Memory B cell (primary cell): ENCODE results near the gene SPRYD3.
"Not testable (repeated sequence)": the region's sequence is repeated elsewhere in the genome, so short reads cannot be mapped to it uniquely, and the experiment has no call there.

Experiments used
- ATAC-seq: fragments of 150-1000 bp; cut with Tn5 transposase; 2 replicates; pipeline ENCODE4 v1.10.0; 2021; ENCODE audit warnings: low read depth, mild to moderate bottlenecking, moderate library complexity
- DNase-seq, 2 donors: peaks; one replicate each; pipeline ENCODE4 v3.0.0; 2022; ENCODE audit warnings: low spot score in 2 of 2
- H3K27ac Mint-ChIP-seq: one replicate; pipeline ENCODE4 v1.8.0; 2022; ENCODE audit warnings: mild to moderate bottlenecking, moderate library complexity, mixed read lengths
- H3K27me3 Mint-ChIP-seq: one replicate; pipeline ENCODE4 v1.8.0; 2022; ENCODE audit warnings: mixed read lengths
- H3K36me3 Mint-ChIP-seq: one replicate; pipeline ENCODE4 v1.8.0; 2022; ENCODE audit warnings: mild to moderate bottlenecking, mixed read lengths
- H3K4me1 Mint-ChIP-seq: one replicate; pipeline ENCODE4 v1.8.0; 2022; ENCODE audit warnings: mixed read lengths
- H3K4me3 Mint-ChIP-seq: one replicate; pipeline ENCODE4 v1.8.0; 2022; ENCODE audit warnings: mild to moderate bottlenecking, moderate library complexity, mixed read lengths
- H3K9me3 Mint-ChIP-seq: one replicate; pipeline ENCODE4 v1.8.0; 2022; ENCODE audit warnings: mixed read lengths

SPRYD3 gene

DNA sequence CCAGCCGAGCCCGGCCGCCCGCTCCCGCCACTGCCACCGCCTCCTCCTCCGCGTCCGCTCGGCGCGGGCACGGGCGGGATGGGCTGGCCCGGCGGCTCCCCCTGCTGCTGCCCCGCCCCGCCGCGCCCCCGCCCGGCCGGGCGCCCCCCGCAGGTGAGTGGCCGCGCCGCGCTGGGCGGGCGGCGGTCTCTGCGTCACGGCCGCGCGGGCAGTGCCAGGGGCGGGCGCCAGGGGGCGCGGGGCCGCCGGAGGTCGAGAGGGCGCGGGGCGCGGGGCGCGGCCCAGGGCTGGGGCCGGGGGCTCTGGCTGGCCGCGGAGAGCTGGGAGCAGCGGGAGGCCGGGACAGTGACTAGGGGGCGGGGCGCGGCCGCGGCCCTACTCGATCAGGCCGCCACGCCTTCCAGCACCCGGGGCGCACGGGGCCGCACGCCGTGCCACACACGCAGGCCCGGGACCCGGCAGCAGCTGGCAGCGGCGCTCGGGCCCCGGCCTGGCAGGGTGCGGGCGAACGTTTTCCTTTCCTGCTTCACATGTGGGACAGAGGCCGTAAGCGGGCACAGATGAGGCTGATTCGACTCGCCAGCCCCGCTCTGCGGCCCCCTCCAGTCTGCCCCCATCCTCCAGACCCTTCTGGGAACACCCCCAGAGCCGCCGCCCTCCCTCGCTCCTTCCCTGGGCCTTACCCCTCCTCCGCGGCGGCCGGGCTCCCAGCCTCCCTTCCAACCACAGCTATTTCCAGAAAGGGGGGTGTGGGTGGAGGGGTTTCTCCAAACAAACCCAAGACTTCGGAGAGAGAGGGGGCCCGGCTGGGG, 31.8 kb downstream of the SPRYD3 start:
- H3K4me1 Mint-ChIP-seq = peaks cover 7% of the 10 kb centered on the region
- peak overlapping the region; percentile 83 for H3K27ac Mint-ChIP-seq
- H3K36me3 Mint-ChIP-seq = no peaks in the 10 kb centered on the region
- ATAC-seq (peak; percentile 79), DNase-seq (peak; percentile 71 to 85)
- no peaks in the 10 kb centered on the region for H3K9me3 Mint-ChIP-seq
- no peaks in the 10 kb centered on the region for H3K27me3 Mint-ChIP-seq
- H3K4me3 Mint-ChIP-seq = peak overlapping the region; percentile 75

DNA sequence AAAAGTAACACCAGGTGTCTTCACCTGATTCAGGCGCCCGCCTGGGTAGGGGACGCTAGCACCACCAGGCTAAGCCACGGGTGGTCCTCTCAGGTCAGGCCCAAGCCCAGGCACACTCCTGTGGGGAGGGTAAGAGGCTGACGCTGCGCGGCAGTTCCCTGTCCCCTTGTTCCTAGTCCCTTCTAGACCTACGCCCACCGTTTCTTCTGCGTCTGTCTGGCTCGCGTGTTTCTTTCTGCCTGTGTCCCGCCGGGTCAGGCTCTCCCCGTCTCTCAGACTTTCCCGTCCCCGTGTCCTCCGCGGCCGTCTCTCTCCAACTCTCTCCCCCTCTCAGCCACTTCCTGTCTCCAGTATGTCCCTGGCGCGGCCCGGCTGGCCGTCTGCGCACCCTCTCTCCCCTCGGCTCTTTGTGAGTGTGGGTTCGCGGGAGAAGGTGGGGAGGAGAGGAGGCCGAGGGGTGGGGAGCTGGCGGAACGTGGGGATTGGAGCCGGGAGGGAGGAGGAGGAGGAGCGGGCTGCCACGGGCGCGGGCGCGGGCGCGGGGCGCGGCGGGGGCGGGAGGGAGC, 32.5 kb downstream of the SPRYD3 start:
- DNase-seq (peak in 1 of 2 donors; percentile 51), ATAC-seq (peak; percentile 16)
- H3K4me3 Mint-ChIP-seq = peak overlapping the region; percentile 87
- H3K36me3 Mint-ChIP-seq = no peaks in the 10 kb centered on the region
- H3K4me1 Mint-ChIP-seq = peaks cover 7% of the 10 kb centered on the region
- H3K27me3 Mint-ChIP-seq = no peaks in the 10 kb centered on the region
- no peaks in the 10 kb centered on the region for H3K9me3 Mint-ChIP-seq
- H3K27ac Mint-ChIP-seq = peak overlapping the region; percentile 83

DNA sequence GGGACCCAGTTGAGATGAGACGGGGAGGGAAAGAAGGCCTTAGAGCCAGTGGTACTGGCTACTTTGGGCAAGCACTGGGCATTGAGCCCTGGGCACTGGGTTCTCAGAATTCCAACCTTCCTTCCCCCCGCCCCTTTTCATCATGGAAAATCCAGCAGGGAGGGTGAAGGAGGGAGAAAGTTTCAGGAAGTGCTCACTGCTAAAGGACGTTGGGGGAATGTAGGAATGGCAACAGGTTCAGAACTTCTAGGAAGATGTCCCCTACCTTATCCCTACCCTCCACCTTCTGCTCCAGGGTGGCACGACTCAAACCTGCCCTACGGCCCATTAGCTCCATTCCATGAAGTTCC, 33.5 kb downstream of the SPRYD3 start:
- Mint-ChIP-seq H3K4me3 (peak overlapping the region; percentile 87), H3K9me3 (no peaks in the 10 kb centered on the region), H3K36me3 (no peaks in the 10 kb centered on the region), H3K27ac (no peak overlapping the region), H3K4me1 (peaks cover 7% of the 10 kb centered on the region), H3K27me3 (no peaks in the 10 kb centered on the region)
- no peak for DNase-seq
- ATAC-seq = no peak

DNA sequence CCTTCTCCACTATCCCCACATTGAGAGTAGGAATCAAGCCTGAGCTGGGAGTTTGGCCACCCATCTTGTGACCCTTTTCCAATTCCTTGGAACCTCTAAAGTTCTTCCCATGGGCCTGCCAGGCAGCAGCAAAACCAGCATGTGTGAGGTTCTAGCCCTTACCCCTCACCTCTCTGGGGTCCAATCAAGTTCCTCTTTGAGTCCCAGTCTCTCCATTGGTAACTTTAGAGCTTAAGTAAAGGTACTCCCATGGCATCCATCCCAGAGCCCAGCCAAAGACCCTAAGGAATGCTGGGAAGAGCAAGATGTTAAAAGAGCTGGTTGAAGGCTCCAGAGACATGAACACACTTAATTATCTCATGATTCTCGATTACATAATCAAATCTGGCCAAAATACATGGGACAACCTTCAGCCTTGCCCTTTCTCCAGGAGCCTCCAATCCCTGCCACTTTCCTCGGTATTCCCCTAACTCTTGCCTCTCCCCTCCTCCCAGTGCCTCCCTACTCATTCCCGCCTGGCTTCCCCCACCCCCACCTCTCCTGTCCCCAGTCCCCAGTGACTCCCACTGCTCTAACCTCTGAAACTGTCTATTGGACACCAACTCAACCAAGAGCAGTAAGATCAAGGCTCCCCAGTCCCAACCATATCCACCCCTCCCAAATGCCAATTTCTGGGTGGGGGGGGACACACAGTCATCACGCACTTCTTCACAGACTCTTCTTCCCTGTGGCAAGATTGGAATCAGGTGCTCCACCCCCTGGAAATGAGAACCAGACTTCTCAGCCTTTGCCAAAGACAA, 34.1 kb downstream of the SPRYD3 start:
- Mint-ChIP-seq H3K4me1 (peaks cover 7% of the 10 kb centered on the region), H3K27me3 (no peaks in the 10 kb centered on the region), H3K27ac (no peak overlapping the region), H3K9me3 (no peaks in the 10 kb centered on the region), H3K4me3 (no peak overlapping the region), H3K36me3 (no peaks in the 10 kb centered on the region)
- ATAC-seq (no peak), DNase-seq (no peak)

DNA sequence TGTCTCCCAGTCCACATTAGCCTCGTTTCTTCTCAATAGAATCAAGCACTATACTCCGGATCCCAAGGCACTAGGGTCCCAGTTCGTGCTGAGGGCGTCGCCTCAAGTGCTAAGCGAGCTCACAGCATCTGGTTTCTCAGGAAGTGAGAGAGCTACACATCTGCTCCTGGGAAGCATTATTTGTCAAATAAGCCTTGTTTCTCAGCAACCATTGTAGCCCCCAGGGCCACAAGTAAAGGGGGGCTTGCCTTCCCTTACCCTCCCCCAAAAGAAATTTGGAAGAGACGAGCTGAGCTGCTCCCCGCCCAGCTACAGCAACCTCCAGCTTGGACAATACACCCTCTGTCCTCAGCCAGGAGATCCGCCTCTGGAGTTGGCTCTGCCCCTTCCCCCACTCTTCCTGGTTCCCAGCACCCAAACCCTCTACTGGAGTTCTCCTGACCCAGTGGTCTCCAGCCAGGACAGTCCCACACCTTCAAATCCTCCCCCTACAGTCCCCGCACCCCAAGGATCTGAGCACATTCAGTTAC, 35.1 kb downstream of the SPRYD3 start:
- Mint-ChIP-seq H3K4me1 (peaks cover 7% of the 10 kb centered on the region), H3K27me3 (no peaks in the 10 kb centered on the region), H3K36me3 (peaks cover 3% of the 10 kb centered on the region), H3K4me3 (no peak overlapping the region), H3K9me3 (no peaks in the 10 kb centered on the region), H3K27ac (no peak overlapping the region)
- ATAC-seq (no peak), DNase-seq (no peak)

DNA sequence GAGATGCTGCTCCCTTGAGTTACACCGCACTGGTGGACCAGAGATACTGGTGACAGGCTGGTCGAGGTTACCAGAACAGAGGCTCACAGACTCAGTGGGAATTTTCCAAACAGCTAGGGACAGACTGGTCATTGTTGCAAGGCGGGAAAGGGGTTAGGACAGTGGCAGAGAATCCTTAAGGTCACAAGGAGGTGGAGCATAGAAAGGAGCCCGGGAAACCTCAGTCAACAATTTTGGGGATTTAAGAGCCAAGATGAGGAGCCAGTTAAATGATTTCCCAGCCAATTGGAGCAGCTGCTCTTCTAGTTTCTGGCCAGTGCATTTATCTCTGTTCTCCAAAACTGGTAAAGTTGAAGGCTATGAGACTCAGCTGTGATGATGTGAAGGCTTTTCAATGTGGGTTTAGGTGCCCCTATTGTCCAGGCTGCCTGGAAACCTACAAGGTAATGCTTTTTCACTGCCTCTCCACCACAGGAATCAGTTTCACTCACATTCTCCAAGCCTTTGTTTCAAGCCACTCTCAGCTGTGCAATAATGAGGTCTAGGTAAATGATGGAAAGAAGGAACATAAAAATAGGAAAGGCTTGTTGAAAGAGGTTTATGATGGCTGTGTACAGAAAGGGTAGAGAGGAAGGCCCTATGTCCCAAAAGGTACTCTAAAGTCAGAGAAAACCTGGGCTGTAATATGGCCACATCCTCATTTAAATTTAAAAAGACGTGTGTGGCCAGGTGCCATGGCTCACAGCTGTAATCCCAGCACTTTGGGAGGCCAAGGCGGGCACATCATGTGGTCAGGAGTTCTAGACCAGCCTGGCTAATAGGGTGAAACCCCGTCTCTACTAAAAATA, 36.4 kb downstream of the SPRYD3 start:
- DNase-seq = no peak
- H3K27ac Mint-ChIP-seq = no peak overlapping the region
- H3K4me1 Mint-ChIP-seq = peaks cover 9% of the 10 kb centered on the region
- no peak for ATAC-seq
- no peaks in the 10 kb centered on the region for H3K9me3 Mint-ChIP-seq
- peaks cover 11% of the 10 kb centered on the region for H3K36me3 Mint-ChIP-seq
- no peak overlapping the region for H3K4me3 Mint-ChIP-seq
- no peaks in the 10 kb centered on the region for H3K27me3 Mint-ChIP-seq

DNA sequence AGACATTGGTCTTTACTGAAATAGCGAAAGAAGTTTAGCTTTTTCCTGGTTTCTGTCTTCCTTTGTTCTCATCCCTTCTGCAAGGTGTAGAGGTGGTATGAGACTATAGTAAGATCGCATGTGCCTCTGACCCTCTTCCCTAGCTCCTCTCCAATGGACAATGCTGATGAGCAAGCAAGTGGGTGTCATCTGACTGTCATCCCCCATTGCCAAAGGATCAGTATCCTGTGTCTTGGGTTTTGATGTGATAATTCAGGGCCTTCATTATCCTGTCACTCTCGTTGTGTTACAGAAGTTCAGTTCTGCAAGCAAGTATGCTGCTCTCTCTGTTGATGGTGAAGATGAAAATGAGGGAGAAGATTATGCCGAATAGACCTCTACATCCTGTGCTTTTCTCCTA, 39.3 kb downstream of the SPRYD3 start:
- peaks cover 18% of the 10 kb centered on the region for H3K36me3 Mint-ChIP-seq
- DNase-seq (no peak), ATAC-seq (no peak)
- H3K4me1 Mint-ChIP-seq = peaks cover 2% of the 10 kb centered on the region
- H3K27me3 Mint-ChIP-seq = no peaks in the 10 kb centered on the region
- no peaks in the 10 kb centered on the region for H3K9me3 Mint-ChIP-seq
- H3K4me3 Mint-ChIP-seq = no peak overlapping the region
- H3K27ac Mint-ChIP-seq = no peak overlapping the region

DNA sequence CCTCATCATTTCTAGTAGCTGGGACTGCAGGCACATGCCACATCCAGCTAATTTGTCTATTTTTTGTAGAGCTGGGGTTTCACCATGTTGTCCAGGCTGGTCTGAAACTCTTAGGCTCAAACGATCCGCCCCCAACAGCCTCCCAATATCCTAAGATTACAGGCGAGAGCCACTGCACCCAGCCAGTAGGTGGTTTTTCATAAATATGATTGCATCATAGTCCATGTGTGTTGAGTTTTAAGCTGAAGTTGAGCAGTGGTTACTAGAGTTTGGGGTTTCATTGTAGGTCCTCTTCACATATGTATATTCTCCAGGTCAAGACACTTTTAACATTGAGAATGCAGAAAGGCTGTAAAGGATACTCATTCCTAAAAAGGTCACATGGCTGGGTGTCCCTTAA, 42.4 kb downstream of the SPRYD3 start:
- H3K27me3 Mint-ChIP-seq = no peaks in the 10 kb centered on the region
- H3K9me3 Mint-ChIP-seq = no peaks in the 10 kb centered on the region
- ATAC-seq (no peak), DNase-seq (no peak)
- peaks cover 2% of the 10 kb centered on the region for H3K4me1 Mint-ChIP-seq
- H3K27ac Mint-ChIP-seq = no peak overlapping the region
- H3K4me3 Mint-ChIP-seq = no peak overlapping the region
- peaks cover 30% of the 10 kb centered on the region for H3K36me3 Mint-ChIP-seq

DNA sequence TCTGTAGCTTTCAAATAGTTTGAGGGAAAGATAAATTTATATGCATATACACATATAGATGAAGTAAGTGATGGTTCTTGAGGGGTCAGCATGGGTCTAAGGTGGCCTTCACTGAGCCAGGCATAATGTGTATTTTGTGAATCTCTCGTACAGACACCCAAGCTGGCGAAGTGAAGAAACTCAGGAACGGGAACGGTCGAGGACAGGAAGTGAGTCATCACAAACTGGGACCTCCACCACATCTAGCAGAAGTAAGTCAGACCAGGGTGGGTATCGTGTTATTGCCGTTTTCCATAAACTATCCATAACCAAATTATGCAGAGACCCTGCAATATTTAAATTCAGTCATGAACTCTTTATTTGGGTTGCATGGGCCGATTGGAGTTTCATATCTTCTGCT, 44.7 kb downstream of the SPRYD3 start:
- Mint-ChIP-seq H3K36me3 (peaks cover 35% of the 10 kb centered on the region), H3K27ac (no peak overlapping the region)

DNA sequence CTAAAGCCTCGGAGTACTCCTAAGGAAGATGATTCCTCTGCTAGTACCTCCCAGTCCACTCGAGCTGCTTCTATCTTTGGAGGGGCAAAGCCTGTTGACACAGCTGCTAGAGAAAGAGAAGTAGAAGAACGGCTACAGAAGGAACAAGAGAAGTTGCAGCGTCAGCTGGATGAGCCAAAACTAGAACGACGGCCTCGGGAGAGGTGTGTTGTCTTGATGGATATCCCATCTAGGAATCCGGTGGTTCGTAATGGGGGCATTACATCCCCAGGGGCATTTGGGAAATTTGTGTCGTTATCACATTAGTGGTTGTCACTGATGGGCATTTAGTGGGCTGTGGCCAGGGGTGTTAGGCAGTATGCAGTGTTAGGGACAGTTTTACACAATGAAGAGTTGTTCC, 45.4 kb downstream of the SPRYD3 start:
- ATAC-seq, DNase-seq, H3K27ac Mint-ChIP-seq, H3K27me3 Mint-ChIP-seq, H3K4me3 Mint-ChIP-seq, H3K4me1 Mint-ChIP-seq, H3K9me3 Mint-ChIP-seq: not testable (repeated sequence)
- peaks cover 33% of the 10 kb centered on the region for H3K36me3 Mint-ChIP-seq

More for the DNA sequence above, 44.7 kb downstream of the SPRYD3 start:
- no peak for ATAC-seq
- no peak for DNase-seq
- Mint-ChIP-seq H3K9me3 (no peaks in the 10 kb centered on the region), H3K27me3 (no peaks in the 10 kb centered on the region), H3K4me3 (no peak overlapping the region), H3K4me1 (peaks cover 2% of the 10 kb centered on the region)

DNA sequence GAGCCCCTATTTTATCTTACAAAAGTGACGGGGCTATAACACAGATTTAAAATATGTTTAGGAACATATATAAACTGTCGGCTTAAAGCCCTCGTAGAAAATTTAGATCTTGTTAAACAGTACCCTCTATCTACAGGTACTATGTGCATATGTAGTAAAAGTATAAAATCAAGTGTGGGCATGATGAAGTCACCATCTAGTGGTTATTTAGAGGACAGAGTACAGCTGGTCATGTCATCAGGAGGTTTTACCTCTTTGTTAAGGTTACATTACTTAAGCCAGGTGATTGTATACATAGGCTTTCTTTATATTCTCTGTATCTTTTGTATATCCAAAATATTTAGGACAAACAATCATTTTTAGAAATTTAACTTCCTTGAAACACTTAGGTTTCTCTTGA, 47.6 kb downstream of the SPRYD3 start:
- DNase-seq (no peak), ATAC-seq (no peak)
- Mint-ChIP-seq H3K36me3 (peaks cover 32% of the 10 kb centered on the region), H3K4me1 (no peaks in the 10 kb centered on the region), H3K9me3 (no peaks in the 10 kb centered on the region), H3K4me3 (no peak overlapping the region), H3K27ac (no peak overlapping the region), H3K27me3 (no peaks in the 10 kb centered on the region)

DNA sequence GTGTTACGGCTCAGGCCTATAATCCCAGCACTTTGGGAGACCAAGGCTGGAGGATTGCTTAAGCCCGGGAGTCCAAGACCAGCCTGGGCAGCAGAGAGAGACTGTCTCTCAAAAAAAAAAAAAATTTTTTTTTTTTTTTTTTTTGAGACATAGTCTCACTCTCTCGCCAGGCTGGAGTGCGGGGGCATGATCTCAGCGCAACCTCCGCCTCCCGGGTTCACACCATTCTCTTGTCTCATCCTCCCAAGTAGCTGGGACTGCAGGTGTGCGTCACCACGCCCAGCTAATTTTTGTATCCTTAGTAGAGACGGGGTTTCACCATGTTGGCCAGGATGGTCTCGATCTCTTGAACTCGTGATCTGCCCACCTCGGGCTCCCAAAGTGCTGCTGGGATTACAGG, 52.2 kb downstream of the SPRYD3 start:
- not testable (repeated sequence) for ATAC-seq, H3K27ac Mint-ChIP-seq, H3K9me3 Mint-ChIP-seq, H3K4me3 Mint-ChIP-seq, H3K27me3 Mint-ChIP-seq, H3K4me1 Mint-ChIP-seq, DNase-seq
- peaks cover 33% of the 10 kb centered on the region for H3K36me3 Mint-ChIP-seq

DNA sequence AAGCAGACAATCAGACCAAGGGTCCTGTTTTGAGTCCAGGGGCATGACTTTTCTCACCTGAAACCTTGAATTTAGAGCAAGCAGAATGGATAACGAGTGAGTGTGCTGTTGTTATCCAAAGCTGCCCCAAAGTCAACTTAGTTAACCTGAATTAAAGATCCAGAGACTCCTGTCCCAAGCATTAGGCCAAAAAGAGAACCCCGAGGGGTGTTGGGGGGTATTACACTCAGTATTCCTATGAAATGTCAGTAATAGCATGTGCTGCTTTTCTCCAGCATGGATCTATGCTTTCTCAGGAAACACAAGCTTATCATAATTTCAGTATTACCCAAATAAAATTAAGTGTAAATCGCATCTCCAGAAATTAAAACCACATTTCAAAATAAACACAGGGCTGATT, 53.9 kb downstream of the SPRYD3 start:
- no peaks in the 10 kb centered on the region for H3K27me3 Mint-ChIP-seq
- peaks cover 28% of the 10 kb centered on the region for H3K36me3 Mint-ChIP-seq
- H3K27ac Mint-ChIP-seq = no peak overlapping the region
- DNase-seq (no peak), ATAC-seq (no peak)
- H3K4me3 Mint-ChIP-seq = no peak overlapping the region
- no peaks in the 10 kb centered on the region for H3K9me3 Mint-ChIP-seq
- no peaks in the 10 kb centered on the region for H3K4me1 Mint-ChIP-seq
